ENCODE measurements around the gene ARRB1.

GRCh38 chr11:75276186-75276585, 75.3 kb downstream of the ARRB1 start:
- TF ChIP-seq CTCF (IDR thresholded peaks at IDR 0.05; ENCODE audit: low read depth, low read length) (no peak), EZH2phosphoT487 (IDR thresholded peaks at IDR 0.05; ENCODE audit: low read depth) (no peak)

Data from OCI-LY3 (cell line).